Activated gamma-delta T cell treated with Interleukin-2 at 50 U/mL for 16 hours (primary cell): ENCODE results near the gene PLCB1.
"Not testable (repeated sequence)": the region's sequence is repeated elsewhere in the genome, so short reads cannot be mapped to it uniquely, and the experiment has no call there.

Source experiments
- DNase-seq: peaks from one replicate; pipeline ENCODE4 v3.0.0-alpha.2; 2020

Gene PLCB1

GRCh38 chr20:8457978-8458377, 325.9 kb downstream of the PLCB1 start:
- no peak for DNase-seq

GRCh38 chr20:8461186-8461585, 329.1 kb downstream of the PLCB1 start:
- DNase-seq, result no peak

- no peak for DNase-seq
These were observed 332.3 kb downstream of the PLCB1 start for GRCh38 chr20:8464368-8464767.

- DNase-seq, result not testable (repeated sequence)
These were observed 334.7 kb downstream of the PLCB1 start for GRCh38 chr20:8466781-8467180.

- DNase-seq, result no peak
These were observed 338.1 kb downstream of the PLCB1 start for GRCh38 chr20:8470156-8470555.

GRCh38 chr20:8471465-8471864, 339.4 kb downstream of the PLCB1 start:
- DNase-seq, result no peak

GRCh38 chr20:8473459-8473858, 341.4 kb downstream of the PLCB1 start:
- DNase-seq, result no peak

- DNase-seq, result no peak
These were observed 342.1 kb downstream of the PLCB1 start for GRCh38 chr20:8474027-8474668.

GRCh38 chr20:8476021-8476420, 344.0 kb downstream of the PLCB1 start:
- no peak for DNase-seq

- no peak for DNase-seq
These were observed 348.5 kb downstream of the PLCB1 start for GRCh38 chr20:8480597-8480996.

- DNase-seq, result no peak
These were observed 355.6 kb downstream of the PLCB1 start for GRCh38 chr20:8487696-8488095.

- DNase-seq, result no peak
These were observed 357.2 kb downstream of the PLCB1 start for GRCh38 chr20:8489094-8489883.

GRCh38 chr20:8490076-8490830, 358.2 kb downstream of the PLCB1 start:
- DNase-seq, result no peak

- DNase-seq, result no peak
These were observed 360.1 kb downstream of the PLCB1 start for GRCh38 chr20:8492173-8492572.

- no peak for DNase-seq
These were observed 366.5 kb downstream of the PLCB1 start for GRCh38 chr20:8498571-8498970.

- DNase-seq, result no peak
These were observed 372.0 kb downstream of the PLCB1 start for GRCh38 chr20:8504030-8504429.

GRCh38 chr20:8505476-8506200, 373.6 kb downstream of the PLCB1 start:
- DNase-seq, result no peak

- DNase-seq, result no peak
These were observed 375.2 kb downstream of the PLCB1 start for GRCh38 chr20:8507231-8507630.

- no peak for DNase-seq
These were observed 377.7 kb downstream of the PLCB1 start for GRCh38 chr20:8509809-8510208.

- no peak for DNase-seq
These were observed 378.7 kb downstream of the PLCB1 start for GRCh38 chr20:8510808-8511207.

- DNase-seq, result no peak
These were observed 379.9 kb downstream of the PLCB1 start for GRCh38 chr20:8512003-8512402.

GRCh38 chr20:8515810-8516435, 383.9 kb downstream of the PLCB1 start:
- no peak for DNase-seq

GRCh38 chr20:8518878-8519277, 386.8 kb downstream of the PLCB1 start:
- DNase-seq, result no peak
